GM13976 (cell line): ENCODE results near the gene SETDB1.

Experiments
- DNase-seq: peaks from one replicate; pipeline ENCODE4 v3.0.0; 2012; ENCODE audit warnings: low spot score
- in situ Hi-C: fragments of 300-500 bp; cut with MboI; formaldehyde crosslinking; loops from one replicate; pipeline ENCODE4 v1.12.0; 2022; ENCODE audit warnings: low sequenced_read_pairs, mixed read lengths, inconsistent platforms; ENCODE audit not compliant: unreplicated experiment
- TF ChIP-seq, protein P1 (sequence below): IDR thresholded peaks from 2 replicates; pipeline ENCODE4 v1.5.1; 2012; ENCODE audit warnings: borderline replicate concordance, mild to moderate bottlenecking; ENCODE audit not compliant: insufficient read depth; ENCODE audit errors: extremely low read depth, missing control alignments, control extremely low read depth

Gene SETDB1

DNA sequence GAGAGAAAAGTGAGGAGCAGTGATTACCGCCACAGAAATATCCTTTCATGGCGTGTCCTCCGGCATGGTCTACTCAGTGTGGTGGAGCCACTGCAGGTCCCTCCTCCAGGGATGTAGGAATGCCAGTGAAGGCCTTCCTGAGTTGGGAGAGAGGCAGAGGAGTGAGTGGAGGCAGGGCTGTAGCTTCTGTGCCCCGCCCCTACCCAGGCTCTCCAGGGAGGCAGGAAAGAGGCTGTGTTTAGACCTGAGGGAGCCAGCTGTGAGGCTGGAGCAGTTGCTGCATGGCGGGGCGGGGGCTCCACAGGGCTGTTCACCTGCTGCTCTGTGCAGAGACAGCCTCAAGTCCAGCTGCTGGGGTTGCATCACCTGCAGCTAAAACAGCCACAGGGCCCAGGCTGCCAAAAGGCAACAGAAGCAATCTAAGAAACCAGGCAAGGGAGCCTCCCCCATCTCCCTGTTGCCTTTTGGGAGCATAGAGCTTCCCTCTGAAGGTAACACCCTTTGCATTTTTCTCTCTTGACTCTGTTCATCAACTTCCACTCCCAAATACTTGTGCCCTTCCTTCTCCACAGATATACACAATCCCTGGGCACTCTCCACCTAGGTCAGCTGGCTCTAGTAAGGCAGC, 55.1 kb downstream of the SETDB1 start:
- no peak for DNase-seq
- in situ Hi-C loops = no loop called here
- TF ChIP-seq, protein P1, sequence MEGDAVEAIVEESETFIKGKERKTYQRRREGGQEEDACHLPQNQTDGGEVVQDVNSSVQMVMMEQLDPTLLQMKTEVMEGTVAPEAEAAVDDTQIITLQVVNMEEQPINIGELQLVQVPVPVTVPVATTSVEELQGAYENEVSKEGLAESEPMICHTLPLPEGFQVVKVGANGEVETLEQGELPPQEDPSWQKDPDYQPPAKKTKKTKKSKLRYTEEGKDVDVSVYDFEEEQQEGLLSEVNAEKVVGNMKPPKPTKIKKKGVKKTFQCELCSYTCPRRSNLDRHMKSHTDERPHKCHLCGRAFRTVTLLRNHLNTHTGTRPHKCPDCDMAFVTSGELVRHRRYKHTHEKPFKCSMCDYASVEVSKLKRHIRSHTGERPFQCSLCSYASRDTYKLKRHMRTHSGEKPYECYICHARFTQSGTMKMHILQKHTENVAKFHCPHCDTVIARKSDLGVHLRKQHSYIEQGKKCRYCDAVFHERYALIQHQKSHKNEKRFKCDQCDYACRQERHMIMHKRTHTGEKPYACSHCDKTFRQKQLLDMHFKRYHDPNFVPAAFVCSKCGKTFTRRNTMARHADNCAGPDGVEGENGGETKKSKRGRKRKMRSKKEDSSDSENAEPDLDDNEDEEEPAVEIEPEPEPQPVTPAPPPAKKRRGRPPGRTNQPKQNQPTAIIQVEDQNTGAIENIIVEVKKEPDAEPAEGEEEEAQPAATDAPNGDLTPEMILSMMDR = no peak

DNA sequence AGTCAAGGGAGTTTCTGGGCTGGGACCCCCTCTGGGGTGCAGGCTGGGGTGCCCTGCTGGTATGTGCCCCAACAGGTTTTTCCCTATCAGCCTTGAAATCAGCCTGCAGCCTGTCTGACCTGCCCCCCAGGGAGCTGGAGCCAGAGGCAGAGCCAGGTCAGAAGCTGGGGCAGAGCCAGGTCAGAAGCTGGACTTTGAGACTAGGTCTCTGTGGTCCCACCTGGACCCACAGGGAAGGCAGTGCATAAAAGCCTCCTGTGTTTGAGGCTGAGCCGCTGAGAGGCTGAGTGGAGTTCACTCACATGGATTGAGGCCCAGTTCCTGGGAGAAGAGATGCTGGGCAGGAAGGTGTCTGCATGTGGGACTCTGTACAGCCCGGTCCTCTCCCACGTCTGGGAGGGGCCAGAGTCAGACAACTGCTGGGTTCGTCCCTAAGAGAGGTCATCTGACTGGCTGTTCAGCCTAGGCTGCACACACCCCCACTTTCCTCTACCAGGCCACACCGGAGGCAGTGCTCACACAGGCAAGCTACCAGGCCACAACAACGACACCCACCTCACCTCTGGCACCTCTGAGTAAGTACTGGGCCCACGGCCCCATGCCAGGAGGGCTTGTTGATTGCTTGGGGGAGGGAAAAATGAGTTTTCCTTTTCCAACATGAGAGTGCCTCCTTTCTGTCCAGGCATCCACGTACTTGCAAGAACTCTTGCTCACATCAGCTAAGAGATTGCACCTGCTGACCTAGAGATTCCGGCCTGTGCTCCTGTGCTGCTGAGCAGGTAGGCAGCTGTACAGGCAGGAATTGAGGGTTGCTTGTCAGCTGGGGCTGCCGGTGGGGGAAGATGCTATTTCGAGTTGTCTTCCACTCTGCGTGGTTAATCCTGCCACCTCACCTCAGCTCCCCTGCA, 55.9 kb downstream of the SETDB1 start, which contains the start of gene ANXA9:
Gene ANXA9 (plus strand): TSS at position 488 of the 908 bp plus-strand sequence. CDS start 814 bp downstream, outside the sequence.
- DNase-seq = peak; percentile 57
- in situ Hi-C loops = no loop called here
- TF ChIP-seq, protein P1 = no peak

DNA sequence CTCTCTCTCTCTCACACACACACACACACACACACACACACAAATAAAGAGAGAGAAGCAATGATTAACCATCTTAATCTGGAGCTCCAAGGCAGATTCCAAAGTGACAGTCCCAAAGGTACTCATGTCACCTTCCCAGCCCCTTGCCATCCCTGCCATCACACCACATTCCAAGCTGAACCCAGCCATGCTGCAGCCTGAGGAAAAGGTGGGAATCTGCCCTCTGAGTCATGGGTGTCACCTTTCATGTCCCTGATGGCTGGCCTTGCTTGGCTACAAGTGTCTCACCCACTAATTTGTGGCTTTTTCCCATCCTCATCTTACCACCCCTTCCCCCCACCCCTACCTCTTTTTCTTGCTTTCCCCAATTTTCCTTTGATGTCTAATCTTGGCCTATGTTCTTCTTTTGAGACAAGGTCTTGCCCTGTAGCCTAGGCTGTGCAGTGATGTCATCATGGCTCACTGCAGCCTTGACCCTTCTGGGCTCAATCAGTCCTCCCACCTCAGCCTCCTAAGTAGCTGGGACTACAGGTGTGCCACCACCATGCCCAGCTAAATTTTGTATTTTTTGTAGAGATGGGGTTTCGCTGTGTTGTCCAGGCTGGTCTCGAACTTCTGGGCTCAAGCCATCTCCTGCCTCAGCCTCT, 59.1 kb downstream of the SETDB1 start:
- DNase-seq = no peak
- in situ Hi-C loops = no loop called here
- TF ChIP-seq, protein P1 = no peak

DNA sequence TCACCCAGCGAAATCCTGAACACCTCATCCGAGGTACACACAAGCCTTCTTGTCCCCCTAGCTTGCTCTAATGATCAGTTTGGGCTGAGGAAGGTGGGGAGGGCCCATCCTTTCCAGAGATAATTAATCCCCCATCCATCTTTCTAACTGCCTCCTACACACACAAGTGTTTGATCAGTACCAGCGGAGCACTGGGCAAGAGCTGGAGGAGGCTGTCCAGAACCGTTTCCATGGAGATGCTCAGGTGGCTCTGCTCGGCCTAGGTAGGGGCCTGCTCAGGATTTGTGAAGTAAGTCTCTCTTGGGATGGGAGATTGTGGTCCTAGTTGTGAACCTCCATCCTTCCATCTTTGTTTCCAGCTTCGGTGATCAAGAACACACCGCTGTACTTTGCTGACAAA, 61.8 kb downstream of the SETDB1 start:
- DNase-seq = no peak
- in situ Hi-C loops = no loop called here
- TF ChIP-seq, protein P1 = no peak

DNA sequence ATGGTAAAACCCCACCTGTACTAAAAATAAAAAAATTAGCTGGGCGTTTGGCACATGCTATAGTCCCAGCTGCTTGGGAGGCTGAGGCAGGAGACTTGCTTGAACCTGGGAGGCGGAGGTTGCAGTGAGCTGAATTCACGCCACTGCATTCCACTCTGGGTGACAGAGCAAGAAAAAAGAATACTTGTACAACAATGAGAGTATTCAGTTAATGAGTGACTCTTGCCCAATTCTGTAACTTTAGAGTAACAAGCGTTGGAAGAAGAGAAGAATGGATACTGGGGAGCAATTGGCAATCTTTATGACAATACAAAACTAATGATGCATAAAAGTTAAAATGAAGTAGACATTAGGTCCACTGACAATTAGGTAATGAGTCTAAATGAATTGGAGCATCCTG, 66.5 kb downstream of the SETDB1 start:
- TF ChIP-seq, protein P1 = no peak
- in situ Hi-C loops = no loop called here

DNA sequence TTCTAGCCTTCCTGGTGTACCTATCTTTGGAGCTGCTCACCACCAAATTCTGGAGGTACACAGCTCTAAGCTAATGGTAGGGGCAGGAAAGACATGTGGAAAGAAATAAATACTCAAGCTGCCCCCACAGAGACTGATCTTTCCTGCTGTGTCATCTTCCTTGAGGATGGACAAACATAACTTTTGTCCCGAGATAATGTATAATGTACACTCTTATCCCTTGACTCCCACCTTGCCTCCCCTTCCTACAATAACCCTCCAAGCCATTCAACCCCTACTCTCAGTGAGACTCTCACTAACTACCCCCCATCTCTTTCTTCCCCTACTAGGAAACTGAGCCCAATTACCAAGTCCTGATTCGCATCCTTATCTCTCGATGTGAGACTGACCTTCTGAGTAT, 68.1 kb downstream of the SETDB1 start:
- TF ChIP-seq, protein P1 = no peak
- no peak for DNase-seq
- in situ Hi-C loops = no loop called here

More for the DNA sequence above, 66.5 kb downstream of the SETDB1 start:
- DNase-seq = no peak
